HG03280 (cell line): ENCODE measurements around the gene SH3TC1.

Source experiments
- ATAC-seq: cut with Tn5 transposase; IDR thresholded peaks from one replicate; pipeline ENCODE4 v1.9.1; 2021; ENCODE audit warnings: mild to moderate bottlenecking, moderate library complexity; ENCODE audit not compliant: unreplicated experiment

Gene SH3TC1

GRCh38 chr4:8212622-8213021, 13.5 kb downstream of the SH3TC1 start:
- ATAC-seq: no peak

DNA sequence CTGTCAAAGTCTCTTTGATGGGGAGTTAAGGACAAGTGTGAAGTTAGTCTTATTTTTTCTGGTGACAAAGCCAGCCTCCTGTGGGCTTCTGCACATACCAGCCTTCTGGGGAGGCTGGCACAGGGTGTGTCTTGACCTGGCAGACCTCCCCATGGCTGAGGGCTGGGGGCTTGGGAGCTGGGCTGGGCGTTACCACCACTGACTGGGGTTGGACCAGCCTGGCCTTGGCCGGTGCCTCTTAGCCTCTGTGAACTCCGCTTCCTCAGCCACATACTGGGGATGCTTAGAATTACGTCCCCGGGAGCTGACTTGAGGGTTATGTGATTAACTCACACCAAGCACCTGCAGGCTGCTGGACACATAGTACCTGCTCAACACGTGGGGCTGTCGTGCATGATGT, 14.0 kb downstream of the SH3TC1 start:
- ATAC-seq: no peak

DNA sequence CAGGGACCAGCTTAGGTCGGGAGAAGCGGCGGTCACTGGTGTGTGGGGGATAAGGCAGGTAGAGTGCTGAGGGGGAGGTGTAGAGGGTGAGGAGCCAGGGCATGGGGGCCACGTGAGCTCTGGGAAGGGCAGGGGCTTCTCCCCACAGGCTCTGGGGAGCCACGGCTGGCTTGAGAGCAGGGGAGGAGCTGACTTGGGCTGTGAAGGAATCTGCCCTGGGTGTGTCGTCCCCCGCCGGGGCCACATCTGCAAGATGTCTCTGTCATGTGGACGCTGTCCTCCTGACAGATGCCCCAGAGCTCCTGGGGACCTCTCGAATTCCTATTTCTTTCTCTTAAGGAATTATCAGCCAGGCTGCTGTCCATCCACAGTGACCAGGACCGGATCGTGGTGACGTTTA, 15.0 kb downstream of the SH3TC1 start:
- ATAC-seq: no peak

- no peak for ATAC-seq
These were observed 15.9 kb downstream of the SH3TC1 start for GRCh38 chr4:8215001-8215427.

GRCh38 chr4:8215641-8216442, 16.8 kb downstream of the SH3TC1 start:
- no peak for ATAC-seq

DNA sequence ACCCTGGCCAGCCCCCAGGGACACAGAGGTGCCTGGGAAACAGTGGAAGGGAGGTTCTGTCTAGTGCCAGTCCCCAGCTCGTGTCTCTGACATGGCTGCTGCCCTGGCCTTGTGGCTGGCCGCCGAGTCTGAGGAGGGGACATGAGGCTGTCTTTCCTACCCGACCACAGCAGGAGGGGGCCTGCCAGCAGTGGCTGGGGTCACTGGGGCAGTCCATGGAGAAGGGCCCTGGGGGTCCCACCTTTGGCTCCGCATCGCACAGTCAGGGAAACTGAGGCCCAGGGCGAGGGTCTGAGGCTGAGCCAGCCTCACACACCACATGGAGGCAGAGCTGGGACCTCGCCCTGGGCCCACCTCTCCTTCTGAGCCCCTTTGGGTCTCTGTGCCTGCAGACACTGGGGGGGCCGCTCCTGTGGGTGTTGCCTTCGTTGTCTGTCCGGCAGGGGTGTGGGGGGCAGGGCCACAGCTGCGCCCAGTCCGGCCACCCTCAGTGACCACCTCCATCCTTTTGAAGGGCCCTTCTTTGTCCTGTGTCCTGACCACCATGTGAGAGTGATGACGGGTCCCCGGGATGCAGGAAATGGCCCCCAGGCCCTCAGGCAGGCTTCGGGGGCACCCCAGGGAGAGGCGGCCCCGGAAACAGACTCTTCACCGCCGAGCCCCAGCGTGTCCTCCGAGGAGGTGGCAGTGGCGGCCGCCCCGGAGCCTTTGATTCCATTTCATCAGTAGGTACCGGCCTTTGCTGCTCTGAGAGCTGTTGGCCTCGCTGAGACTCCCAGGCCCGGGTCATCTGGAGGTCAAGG, 17.6 kb downstream of the SH3TC1 start:
- no peak for ATAC-seq

- no peak for ATAC-seq
These were observed 18.1 kb downstream of the SH3TC1 start for GRCh38 chr4:8217246-8217511.

DNA sequence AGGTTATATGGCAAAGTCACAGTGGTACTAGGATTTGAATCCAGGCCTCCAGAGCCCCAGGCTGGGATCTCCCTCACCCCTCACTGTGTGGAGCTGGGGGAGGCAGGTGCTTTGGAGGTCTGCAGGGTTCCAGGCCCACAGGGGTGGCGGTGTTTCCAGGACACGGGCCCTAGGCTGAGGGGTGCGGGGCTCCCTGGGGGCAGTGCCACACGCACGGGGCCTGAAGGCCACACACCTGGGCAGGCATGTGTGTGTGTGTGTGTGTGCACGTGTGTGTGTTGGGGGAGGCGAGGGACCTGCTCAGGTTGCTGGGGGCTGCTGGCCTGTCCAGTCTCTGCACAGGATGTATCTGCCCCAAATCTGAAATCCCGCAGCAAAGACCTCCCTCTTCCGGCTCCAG, 18.8 kb downstream of the SH3TC1 start:
- ATAC-seq: no peak

DNA sequence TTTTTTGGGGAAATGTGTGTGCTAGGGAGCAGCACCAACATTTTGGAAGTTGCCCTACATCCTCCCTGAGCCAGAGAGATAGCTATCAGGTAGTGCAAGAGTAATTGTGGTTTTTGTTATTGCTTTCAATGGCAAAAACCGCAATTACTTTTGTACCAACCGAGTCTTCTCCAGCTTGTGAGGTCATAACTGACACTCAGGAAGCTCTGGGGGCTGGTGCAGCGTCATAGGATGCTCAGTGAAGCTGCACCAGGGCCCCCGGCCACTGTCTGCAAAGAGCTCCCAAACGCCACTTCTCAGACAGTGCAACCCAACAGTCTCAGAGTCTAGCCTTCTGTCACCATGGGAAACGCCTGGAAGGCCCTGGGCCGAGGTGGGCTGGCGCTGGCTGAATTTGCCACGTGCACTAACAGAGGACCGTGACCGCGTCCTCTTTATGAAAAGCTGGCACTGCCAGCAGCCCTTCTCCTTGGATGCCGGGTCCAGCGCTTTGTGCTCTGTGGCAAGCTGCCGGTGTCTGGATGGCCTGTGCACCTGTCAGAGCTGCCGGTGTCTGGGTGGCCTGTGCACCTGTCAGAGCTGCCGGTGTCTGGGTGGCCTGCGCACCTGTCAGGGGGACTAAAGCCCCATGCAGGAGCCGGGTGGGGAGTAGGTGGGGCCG, 19.4 kb downstream of the SH3TC1 start:
- no peak for ATAC-seq

DNA sequence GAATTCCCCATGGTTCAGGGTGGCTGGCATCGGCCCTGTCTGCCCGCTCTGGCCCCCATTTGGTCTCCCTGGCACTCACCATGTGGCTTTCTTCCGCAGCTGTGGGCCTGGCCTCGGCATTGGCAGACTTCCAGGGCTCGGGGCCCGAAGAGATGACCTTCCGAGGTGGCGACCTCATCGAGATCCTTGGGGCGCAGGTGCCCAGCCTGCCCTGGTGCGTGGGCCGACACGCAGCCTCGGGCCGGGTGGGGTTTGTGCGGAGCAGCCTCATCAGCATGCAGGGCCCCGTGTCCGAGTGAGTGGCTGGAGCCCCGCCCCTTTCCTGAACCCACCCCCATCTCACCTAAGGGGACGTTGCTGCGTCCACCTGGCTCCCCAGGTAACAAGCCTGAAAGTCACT, 20.1 kb downstream of the SH3TC1 start:
- no peak for ATAC-seq

GRCh38 chr4:8220661-8221450, 21.8 kb downstream of the SH3TC1 start:
- ATAC-seq: no peak

DNA sequence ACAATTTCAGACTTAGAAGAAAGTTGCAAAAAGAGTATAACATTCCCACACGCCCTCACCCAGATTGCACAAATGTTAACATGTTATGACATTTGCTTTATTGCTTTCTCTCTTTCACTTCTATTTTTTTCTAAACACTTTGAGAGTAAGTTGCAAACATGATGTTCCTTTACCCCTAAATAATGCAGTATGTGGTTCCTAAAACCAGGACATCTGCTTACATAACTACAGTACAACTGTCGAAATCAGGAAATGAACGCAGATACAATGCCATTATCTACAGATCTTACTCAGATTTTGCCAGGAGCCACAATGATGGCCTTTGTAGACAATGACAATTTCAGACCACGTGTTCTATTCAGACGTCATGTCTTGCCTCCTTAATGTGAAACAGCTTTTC, 22.4 kb downstream of the SH3TC1 start:
- no peak for ATAC-seq

- no peak for ATAC-seq
These were observed 22.9 kb downstream of the SH3TC1 start for GRCh38 chr4:8221985-8222384.

DNA sequence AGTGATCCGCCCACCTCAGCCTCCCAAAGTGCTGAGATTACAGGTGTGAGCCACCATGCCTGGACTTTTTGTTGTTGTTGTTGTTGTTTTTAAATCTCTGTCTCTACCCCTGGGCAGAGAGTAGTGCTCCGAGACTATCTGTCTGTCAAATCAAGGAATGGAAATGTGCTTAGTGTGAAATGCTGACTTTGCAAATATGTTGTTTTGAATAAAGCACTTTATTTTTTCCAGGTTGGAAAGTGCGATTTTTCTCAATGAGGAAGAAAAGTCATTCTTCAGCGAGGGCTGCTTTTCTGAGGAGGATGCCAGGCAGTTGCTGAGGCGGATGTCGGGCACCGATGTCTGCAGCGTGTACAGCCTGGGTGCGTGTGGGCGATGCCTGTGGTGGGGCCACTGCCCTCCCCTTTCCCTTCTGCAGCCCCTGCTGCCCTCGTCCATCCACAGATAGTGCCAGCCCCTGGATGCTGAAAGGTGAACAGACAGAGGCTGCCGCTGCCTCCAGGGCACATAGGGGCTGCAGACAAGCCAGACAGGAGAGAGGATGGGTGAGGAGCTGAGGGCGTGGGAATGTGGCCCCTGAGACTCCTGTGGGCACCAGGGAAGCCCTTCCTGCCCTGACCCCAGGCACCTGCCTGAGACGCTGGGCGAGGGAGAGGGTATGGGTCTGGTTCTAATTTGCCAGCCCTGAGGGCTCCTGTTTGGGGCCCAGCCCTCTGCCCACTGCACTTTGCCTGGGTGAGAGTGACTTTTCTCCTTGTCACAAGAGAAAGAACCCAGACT, 23.7 kb downstream of the SH3TC1 start:
- no peak for ATAC-seq

DNA sequence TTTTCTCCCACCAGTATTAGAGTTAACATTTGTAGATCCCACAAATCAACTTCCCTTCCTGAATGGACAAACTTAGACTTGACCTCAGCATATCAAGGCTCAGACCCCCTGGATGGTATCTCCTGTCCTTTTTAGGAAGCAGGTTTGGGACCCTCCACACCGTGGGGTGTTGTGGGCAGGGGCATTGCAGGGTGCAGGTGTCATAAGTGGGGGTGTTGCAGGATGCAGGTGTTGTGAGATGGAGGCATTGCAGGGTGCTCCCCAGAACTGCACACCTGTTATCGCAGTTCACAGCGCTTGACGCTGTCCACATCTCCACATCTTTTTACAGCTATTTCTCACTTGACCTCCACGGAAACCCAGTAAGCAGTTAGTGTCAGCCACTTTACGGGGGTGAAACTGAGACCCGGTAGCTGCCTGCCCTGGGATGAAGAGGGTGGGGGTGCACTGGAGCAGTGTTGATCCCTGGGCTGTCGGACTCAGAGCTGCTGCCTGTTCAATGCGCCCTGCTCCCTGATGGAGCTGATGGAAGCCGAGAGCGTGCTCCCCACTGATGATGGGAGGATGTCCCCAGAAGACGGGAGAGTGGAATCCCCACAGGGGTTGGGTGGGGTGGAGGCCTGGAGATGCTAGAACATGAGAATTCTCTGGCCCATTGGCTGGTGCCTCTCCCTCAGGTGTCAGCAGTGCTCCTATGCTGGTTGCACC, 25.3 kb downstream of the SH3TC1 start:
- no peak for ATAC-seq

DNA sequence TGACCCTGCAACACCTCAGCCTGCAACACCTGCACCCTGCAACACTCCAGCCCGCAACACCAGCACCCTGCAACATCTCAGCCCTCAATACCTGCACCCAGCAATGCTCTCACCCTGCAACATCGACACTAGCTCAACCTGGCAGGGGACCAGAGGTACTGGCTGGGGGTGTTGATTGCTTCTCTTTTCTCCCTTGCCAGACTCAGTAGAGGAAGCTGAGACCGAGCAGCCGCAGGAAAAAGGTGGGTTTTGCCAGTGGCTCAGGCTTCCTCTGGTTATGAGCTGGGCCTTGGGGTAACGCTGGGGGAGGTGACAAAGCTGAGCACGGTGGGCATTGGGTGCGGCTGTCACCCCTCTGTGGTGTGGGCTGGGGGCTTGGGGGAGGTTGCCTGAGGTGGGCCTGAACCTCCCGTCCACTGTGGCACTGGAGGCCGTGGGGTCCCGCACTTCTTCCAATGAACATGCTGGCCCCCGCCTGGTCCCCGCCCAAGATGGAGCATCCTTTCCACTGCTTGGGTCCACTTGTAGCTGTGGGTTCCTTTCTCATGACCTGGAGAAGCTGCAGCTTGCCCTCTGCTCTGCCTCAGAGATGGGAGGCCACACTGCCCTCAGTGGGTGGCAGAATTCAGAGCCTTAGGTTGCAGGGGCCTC, 26.0 kb downstream of the SH3TC1 start:
- no peak for ATAC-seq

DNA sequence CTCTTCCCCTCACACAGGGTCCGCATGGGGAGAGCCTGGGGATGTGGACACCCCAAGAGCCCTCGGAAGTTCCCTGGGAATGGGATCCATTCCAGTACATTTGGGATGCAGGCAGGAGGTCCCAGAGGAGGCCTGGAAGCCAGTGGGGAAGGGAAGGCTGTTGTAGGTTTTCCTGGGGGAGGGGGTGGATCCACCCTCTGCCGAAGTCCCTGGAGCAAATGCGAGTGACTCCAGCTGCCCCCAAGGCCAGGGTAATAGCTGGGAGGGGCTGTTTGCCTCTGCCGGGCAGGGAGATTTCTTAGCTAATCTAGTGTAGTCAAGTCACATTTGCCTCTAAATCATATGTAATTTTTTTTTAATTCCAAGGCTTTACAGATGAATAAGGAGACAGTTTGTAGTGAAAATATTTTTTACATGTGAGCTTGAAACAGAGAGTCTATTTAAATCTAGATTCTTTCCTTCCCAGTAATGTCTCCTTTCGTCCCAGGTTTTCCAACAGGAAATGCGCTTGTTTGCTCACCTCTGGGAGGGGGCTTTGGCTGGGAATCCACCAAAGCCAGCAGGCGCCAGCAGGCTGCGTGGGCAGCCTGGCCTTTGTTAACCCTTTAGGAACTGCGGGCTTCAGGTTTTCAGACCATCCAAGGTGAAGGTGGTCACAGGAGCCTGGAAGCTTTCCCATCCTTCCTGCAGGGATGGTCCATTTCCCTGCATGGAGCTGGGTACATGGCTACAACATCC, 26.8 kb downstream of the SH3TC1 start:
- ATAC-seq: no peak

- no peak for ATAC-seq
These were observed 28.2 kb downstream of the SH3TC1 start for GRCh38 chr4:8227201-8227770.
